ENCODE results near the gene MAZ.

DNA sequence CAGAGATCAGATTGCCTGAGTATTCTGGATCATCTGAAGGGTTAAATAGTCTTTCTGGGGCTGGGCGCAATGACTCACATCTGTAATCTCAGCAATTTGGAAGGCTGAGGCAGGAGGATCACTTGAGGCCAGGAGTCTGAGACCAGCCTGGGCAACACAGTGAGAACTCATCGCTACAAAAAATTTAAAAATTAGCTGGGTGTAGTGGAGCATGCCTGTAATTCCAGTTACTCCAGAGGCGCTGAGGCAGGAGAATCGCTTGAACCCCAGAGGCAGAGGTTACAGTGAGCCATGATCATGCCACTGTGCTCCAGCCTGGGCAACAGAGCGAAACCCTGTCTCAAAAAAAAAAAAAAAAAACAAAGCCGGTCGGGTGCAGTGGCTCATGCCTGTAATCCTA, 29.6 kb downstream of the MAZ start:
- TF ChIP-seq, protein P1, sequence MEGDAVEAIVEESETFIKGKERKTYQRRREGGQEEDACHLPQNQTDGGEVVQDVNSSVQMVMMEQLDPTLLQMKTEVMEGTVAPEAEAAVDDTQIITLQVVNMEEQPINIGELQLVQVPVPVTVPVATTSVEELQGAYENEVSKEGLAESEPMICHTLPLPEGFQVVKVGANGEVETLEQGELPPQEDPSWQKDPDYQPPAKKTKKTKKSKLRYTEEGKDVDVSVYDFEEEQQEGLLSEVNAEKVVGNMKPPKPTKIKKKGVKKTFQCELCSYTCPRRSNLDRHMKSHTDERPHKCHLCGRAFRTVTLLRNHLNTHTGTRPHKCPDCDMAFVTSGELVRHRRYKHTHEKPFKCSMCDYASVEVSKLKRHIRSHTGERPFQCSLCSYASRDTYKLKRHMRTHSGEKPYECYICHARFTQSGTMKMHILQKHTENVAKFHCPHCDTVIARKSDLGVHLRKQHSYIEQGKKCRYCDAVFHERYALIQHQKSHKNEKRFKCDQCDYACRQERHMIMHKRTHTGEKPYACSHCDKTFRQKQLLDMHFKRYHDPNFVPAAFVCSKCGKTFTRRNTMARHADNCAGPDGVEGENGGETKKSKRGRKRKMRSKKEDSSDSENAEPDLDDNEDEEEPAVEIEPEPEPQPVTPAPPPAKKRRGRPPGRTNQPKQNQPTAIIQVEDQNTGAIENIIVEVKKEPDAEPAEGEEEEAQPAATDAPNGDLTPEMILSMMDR (IDR thresholded peaks at IDR 0.05; ENCODE audit: extremely low read depth in 1 of 2, insufficient read depth in 1 of 2, low read depth in 1 of 2, low read length in 2 of 2), result no peak
- no peak for TF ChIP-seq POLR2A (IDR thresholded peaks at IDR 0.05; ENCODE audit: low read depth, low read length)
- TF ChIP-seq EZH2 (IDR thresholded peaks at IDR 0.05; ENCODE audit: borderline replicate concordance, low read depth, low read length, severe bottlenecking), result no peak
- no peak for TF ChIP-seq FOS (IDR thresholded peaks at IDR 0.05; ENCODE audit: borderline replicate concordance, insufficient read depth, low read length)
- TF ChIP-seq, protein P2, sequence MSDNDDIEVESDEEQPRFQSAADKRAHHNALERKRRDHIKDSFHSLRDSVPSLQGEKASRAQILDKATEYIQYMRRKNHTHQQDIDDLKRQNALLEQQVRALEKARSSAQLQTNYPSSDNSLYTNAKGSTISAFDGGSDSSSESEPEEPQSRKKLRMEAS (IDR thresholded peaks at IDR 0.05; ENCODE audit: insufficient read depth, insufficient read length), result no peak

Data from endothelial cell of umbilical vein (primary cell).